Caco-2 (cell line): ENCODE measurements around the gene PROSER3. TPM values are rescaled to one million over a fixed set of nuclear protein-coding genes. Genes with fewer than 3 reads are reported as not detected.

Source experiments
- BruUV-seq: library from RNA; stranded (reverse); fragments of 400-500 nt; replicated peaks from 2 replicates; lab custom pipeline; 2021; lab: Mats Ljungman, UMichigan
- CTCF ChIA-PET: fragments of 300-600 bp; sonication (Branson Sonifier 250); formaldehyde crosslinking; loops from one replicate; lab custom pipeline; 2022; ENCODE audit warnings: antibody characterized with exemption; lab: Charles Lee
- POLR2A ChIA-PET: fragments of 300-600 bp; sonication (Branson Sonifier 250); formaldehyde crosslinking; loops from one replicate; lab custom pipeline; 2022; ENCODE audit warnings: antibody characterized with exemption; lab: Charles Lee
- DNase-seq, 2 experiments: peaks; one replicate each; pipeline versions ENCODE4 v3.0.0 to v3.0.0-alpha.2; 2020 to 2022
- H3K27me3 ChIP-seq: replicated peaks from 2 replicates; pipeline ENCODE4 v1.6.0; 2011; ENCODE audit warnings: low read length; ENCODE audit not compliant: control insufficient read depth, insufficient read depth
- H3K36me3 ChIP-seq: 2 replicates; pipeline ENCODE4 v1.5.1; 2011; ENCODE audit warnings: low read length; ENCODE audit not compliant: control insufficient read depth, insufficient read depth
- H3K4me1 ChIP-seq: fragments of 250-450 bp; sonication (Bioruptor Pico); 2 replicates; pipeline ENCODE4 v1.5.1; 2020; ENCODE audit warnings: mild to moderate bottlenecking
- H3K4me3 ChIP-seq: 2 replicates; pipeline ENCODE4 v1.5.1; 2011; ENCODE audit warnings: low read depth, mild to moderate bottlenecking, control low read depth, low read length
- H3K9me3 ChIP-seq: fragments of 250-450 bp; sonication (Bioruptor Pico); 2 replicates; pipeline ENCODE4 v1.5.1; 2020; ENCODE audit warnings: mild to moderate bottlenecking, moderate library complexity
- H3K27ac Mint-ChIP-seq: one replicate; pipeline ENCODE4 v1.8.0; 2022; ENCODE audit warnings: mixed read lengths; ENCODE audit not compliant: unreplicated experiment
- H3K27me3 Mint-ChIP-seq: one replicate; pipeline ENCODE4 v1.8.0; 2022; ENCODE audit warnings: mixed read lengths; ENCODE audit not compliant: insufficient read depth, unreplicated experiment
- H3K36me3 Mint-ChIP-seq: one replicate; pipeline ENCODE4 v1.8.0; 2022; ENCODE audit warnings: mild to moderate bottlenecking, mixed read lengths; ENCODE audit not compliant: insufficient read depth, unreplicated experiment
- H3K4me1 Mint-ChIP-seq: one replicate; pipeline ENCODE4 v1.8.0; 2022; ENCODE audit warnings: low read depth, mixed read lengths; ENCODE audit not compliant: unreplicated experiment
- H3K4me3 Mint-ChIP-seq: one replicate; pipeline ENCODE4 v1.8.0; 2022; ENCODE audit warnings: mild to moderate bottlenecking, moderate library complexity, mixed read lengths; ENCODE audit not compliant: unreplicated experiment
- H3K9me3 Mint-ChIP-seq: one replicate; pipeline ENCODE4 v1.8.0; 2022; ENCODE audit warnings: mixed read lengths; ENCODE audit not compliant: unreplicated experiment
- intact Hi-C: fragments of 100-400 bp; cut with micrococcal nuclease; formaldehyde crosslinking; loops from one replicate; pipeline ENCODE4 v1.10.0; 2022; ENCODE audit not compliant: unreplicated experiment
- total RNA-seq: library from RNA; stranded (reverse); gene quantifications from 2 replicates; pipeline ENCODE4 v1.2.3, GENCODE V29; 2022
- TF ChIP-seq, protein P1 (sequence below), 2 experiments: fragments of 200-600 bp in 1 of 2; IDR thresholded peaks; 1 replicate in 1 of 2; 2 replicates in 1 of 2; pipeline versions ENCODE4 v1.5.1 to v1.8.0; 2011 to 2022; ENCODE audit warnings: antibody characterized with exemption in 1 of 2, control low read depth in 1 of 2, inconsistent platforms in 1 of 2, low read depth in 1 of 2, low read length in 1 of 2, mild to moderate bottlenecking in 1 of 2, moderate library complexity in 1 of 2; ENCODE audit not compliant: insufficient read depth in 1 of 2, severe bottlenecking in 1 of 2, unreplicated experiment in 1 of 2

PROSER3 gene
- total RNA-seq, 1 experiment from 2014 or later, result 34.6 TPM

DNA sequence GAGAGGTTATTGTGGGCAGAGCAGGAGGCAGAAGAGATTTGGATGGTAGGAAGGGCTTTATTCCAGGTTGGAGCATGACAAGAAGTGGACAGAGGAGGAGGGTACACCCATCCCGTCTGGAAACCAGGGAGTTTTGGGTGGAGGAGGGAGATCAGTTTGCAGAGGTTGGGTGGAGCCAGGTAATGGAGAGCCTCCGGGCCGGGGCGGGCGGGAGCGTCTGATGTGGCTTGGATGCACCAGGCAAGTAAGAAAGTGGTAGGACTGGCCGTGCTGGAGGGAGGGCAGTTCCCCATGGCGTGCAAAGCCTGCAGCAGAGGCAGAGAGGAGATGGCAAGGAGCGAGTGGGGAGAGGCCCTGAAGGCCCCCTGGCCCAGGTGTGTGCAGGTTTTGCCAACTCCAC, 26.6 kb upstream of the PROSER3 start:
- Mint-ChIP-seq H3K36me3 (peaks cover 82% of the 10 kb centered on the region), H3K27ac (no peak overlapping the region), H3K27me3 (no peaks in the 10 kb centered on the region), H3K4me3 (peak overlapping the region; percentile 12), H3K9me3 (no peaks in the 10 kb centered on the region), H3K4me1 (no peaks in the 10 kb centered on the region)
- H3K27me3 ChIP-seq, result no peaks in the 10 kb centered on the region
- no peaks in the 10 kb centered on the region for H3K4me1 ChIP-seq
- POLR2A ChIA-PET, result interaction anchor here (1.7 kb wide), 1 partner anchor 9 kb away, joined by 7 read pairs; no protein-coding TSS in a partner anchor
- H3K4me3 ChIP-seq, result no peak overlapping the region
- intact Hi-C loops, result no loop called here
- H3K36me3 ChIP-seq, result peaks cover 10% of the 10 kb centered on the region
- TF ChIP-seq, protein P1, sequence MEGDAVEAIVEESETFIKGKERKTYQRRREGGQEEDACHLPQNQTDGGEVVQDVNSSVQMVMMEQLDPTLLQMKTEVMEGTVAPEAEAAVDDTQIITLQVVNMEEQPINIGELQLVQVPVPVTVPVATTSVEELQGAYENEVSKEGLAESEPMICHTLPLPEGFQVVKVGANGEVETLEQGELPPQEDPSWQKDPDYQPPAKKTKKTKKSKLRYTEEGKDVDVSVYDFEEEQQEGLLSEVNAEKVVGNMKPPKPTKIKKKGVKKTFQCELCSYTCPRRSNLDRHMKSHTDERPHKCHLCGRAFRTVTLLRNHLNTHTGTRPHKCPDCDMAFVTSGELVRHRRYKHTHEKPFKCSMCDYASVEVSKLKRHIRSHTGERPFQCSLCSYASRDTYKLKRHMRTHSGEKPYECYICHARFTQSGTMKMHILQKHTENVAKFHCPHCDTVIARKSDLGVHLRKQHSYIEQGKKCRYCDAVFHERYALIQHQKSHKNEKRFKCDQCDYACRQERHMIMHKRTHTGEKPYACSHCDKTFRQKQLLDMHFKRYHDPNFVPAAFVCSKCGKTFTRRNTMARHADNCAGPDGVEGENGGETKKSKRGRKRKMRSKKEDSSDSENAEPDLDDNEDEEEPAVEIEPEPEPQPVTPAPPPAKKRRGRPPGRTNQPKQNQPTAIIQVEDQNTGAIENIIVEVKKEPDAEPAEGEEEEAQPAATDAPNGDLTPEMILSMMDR (IDR thresholded peaks at IDR 0.05; ENCODE audit: insufficient read depth in 1 of 2, low read depth in 1 of 2, low read length in 1 of 2, severe bottlenecking in 1 of 2, unreplicated experiment in 1 of 2), result no peak
- DNase-seq, result no peak
- H3K9me3 ChIP-seq, result no peaks in the 10 kb centered on the region
- no TSS peak for BruUV-seq
- CTCF ChIA-PET, result no interaction called here

DNA sequence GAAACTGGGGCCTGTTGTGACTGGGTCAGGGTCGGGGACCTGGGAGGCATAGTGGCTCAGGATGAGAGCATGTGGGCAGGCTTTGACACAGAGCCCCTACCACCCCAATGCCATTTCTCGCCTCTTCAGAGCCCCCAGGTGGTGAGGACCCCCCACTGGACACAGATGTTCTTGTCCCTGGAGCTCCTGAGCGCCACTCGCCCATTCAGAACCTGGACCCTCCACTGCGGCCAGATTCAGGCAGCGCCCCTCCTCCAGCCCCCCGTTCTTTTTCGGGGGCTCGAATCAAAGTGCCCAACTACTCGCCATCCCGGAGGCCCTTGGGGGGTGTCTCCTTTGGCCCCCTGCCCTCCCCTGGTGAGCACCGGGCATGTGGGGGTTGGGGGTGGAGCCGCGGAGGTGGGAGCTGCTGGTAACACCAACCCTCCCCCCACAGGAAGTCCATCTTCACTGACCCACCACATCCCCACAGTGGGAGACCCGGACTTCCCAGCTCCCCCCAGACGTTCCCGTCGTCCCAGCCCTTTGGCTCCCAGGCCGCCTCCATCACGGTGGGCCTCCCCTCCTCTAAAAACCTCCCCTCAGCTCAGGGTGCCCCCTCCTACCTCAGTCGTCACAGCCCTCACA, 26.1 kb upstream of the PROSER3 start:
- Mint-ChIP-seq H3K36me3 (peaks cover 82% of the 10 kb centered on the region), H3K4me1 (no peaks in the 10 kb centered on the region), H3K27me3 (no peaks in the 10 kb centered on the region), H3K4me3 (peak overlapping the region; percentile 12), H3K27ac (no peak overlapping the region), H3K9me3 (no peaks in the 10 kb centered on the region)
- DNase-seq, result no peak
- Histone ChIP-seq H3K9me3 (no peaks in the 10 kb centered on the region), H3K4me1 (no peaks in the 10 kb centered on the region), H3K27me3 (no peaks in the 10 kb centered on the region), H3K36me3 (peaks cover 10% of the 10 kb centered on the region), H3K4me3 (no peak overlapping the region)
- BruUV-seq, result TSS peak; percentile 24
- TF ChIP-seq, protein P1 (IDR thresholded peaks at IDR 0.05; ENCODE audit: insufficient read depth in 1 of 2, low read depth in 1 of 2, low read length in 1 of 2, severe bottlenecking in 1 of 2, unreplicated experiment in 1 of 2), result no peak
- CTCF ChIA-PET, result no interaction called here
- intact Hi-C loops, result no loop called here
- POLR2A ChIA-PET, result no interaction called here

DNA sequence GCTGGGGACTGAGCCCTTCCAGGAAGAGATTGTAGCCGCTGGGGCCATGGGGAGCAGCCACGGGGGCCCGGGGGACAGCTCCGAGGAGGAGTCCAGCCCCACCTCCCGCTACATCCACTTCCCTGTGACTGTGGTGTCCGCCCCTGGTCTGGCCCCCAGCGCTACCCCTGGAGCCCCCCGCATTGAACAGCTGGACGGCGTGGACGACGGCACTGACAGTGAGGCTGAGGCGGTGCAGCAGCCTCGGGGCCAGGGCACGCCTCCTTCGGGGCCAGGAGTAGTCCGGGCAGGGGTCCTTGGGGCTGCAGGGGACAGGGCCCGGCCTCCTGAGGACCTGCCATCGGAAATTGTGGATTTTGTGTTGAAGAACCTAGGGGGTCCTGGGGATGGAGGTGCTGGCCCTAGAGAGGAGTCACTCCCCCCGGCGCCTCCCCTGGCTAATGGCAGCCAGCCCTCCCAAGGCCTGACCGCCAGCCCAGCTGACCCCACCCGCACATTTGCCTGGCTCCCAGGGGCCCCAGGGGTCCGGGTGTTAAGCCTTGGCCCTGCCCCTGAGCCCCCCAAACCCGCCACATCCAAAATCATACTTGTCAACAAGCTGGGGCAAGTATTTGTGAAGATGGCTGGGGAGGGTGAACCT, 25.3 kb upstream of the PROSER3 start:
- CTCF ChIA-PET, result no interaction called here
- no TSS peak for BruUV-seq
- peaks cover 12% of the 10 kb centered on the region for H3K36me3 ChIP-seq

More for the DNA sequence above, 25.3 kb upstream of the PROSER3 start:
- H3K27ac Mint-ChIP-seq, result no peak overlapping the region
- Histone ChIP-seq H3K27me3 (no peaks in the 10 kb centered on the region), H3K4me1 (no peaks in the 10 kb centered on the region), H3K4me3 (no peak overlapping the region), H3K9me3 (no peaks in the 10 kb centered on the region)
- H3K4me1 Mint-ChIP-seq, result no peaks in the 10 kb centered on the region
- TF ChIP-seq, protein P1 (IDR thresholded peaks at IDR 0.05; ENCODE audit: insufficient read depth in 1 of 2, low read depth in 1 of 2, low read length in 1 of 2, severe bottlenecking in 1 of 2, unreplicated experiment in 1 of 2), result no peak
- intact Hi-C loops, result no loop called here
- H3K9me3 Mint-ChIP-seq, result no peaks in the 10 kb centered on the region
- no peak overlapping the region for H3K4me3 Mint-ChIP-seq
- no peak for DNase-seq
- POLR2A ChIA-PET, result no interaction called here
- H3K36me3 Mint-ChIP-seq, result peaks cover 83% of the 10 kb centered on the region
- no peaks in the 10 kb centered on the region for H3K27me3 Mint-ChIP-seq
